GM23338 (cell line): ENCODE data around the gene TNFSF13. TPM values are rescaled to one million over a fixed set of nuclear protein-coding genes. Genes with fewer than 3 reads are reported as not detected.

Source experiments
- ATAC-seq: fragments of 200-7000 bp; cut with Tn5 transposase; 3 replicates; pipeline ENCODE4 v1.9.1; 2020
- DNase-seq: peaks from one replicate; pipeline ENCODE4 v3.0.0-alpha.2; 2015; ENCODE audit warnings: low spot score
- H2AFZ ChIP-seq: fragments of 200-600 bp; sonication (generic); 2 replicates; pipeline ENCODE4 v1.8.0; 2016; ENCODE audit warnings: antibody characterized with exemption, mild to moderate bottlenecking, moderate library complexity
- H3F3A ChIP-seq: fragments of 200-600 bp; sonication (generic); replicated peaks from 2 replicates; pipeline ENCODE4 v1.8.0; 2017; ENCODE audit warnings: antibody characterized with exemption, mixed run types, low read depth
- H3K27ac ChIP-seq: fragments of 200-600 bp; sonication (generic); 2 replicates; pipeline ENCODE4 v1.6.1; 2016; ENCODE audit warnings: low read depth
- H3K27me3 ChIP-seq: fragments of 200-600 bp; sonication (generic); 2 replicates; pipeline ENCODE4 v1.8.0; 2016; ENCODE audit warnings: mild to moderate bottlenecking, mixed run types, moderate library complexity; ENCODE audit not compliant: insufficient read depth
- H3K36me3 ChIP-seq: fragments of 200-600 bp; sonication (generic); 2 replicates; pipeline ENCODE4 v1.8.0; 2016; ENCODE audit warnings: mild to moderate bottlenecking; ENCODE audit not compliant: insufficient read depth
- H3K4me1 ChIP-seq: fragments of 200-600 bp; sonication (generic); 2 replicates; pipeline ENCODE4 v1.8.0; 2016; ENCODE audit warnings: mild to moderate bottlenecking, moderate library complexity; ENCODE audit not compliant: insufficient read depth
- H3K4me2 ChIP-seq: fragments of 200-600 bp; sonication (generic); 2 replicates; pipeline ENCODE4 v1.7.1; 2017; ENCODE audit warnings: mixed run types
- H3K4me3 ChIP-seq: fragments of 200-600 bp; sonication (generic); 2 replicates; pipeline ENCODE4 v1.6.1; 2016; ENCODE audit warnings: mixed run types
- H3K79me2 ChIP-seq: fragments of 200-600 bp; sonication (generic); replicated peaks from 2 replicates; pipeline ENCODE4 v1.8.0; 2017; ENCODE audit warnings: mild to moderate bottlenecking; ENCODE audit not compliant: insufficient read depth
- H3K9me2 ChIP-seq: fragments of 200-600 bp; sonication (generic); 2 replicates; pipeline ENCODE4 v1.8.0; 2017; ENCODE audit not compliant: insufficient read depth
- H4K20me1 ChIP-seq: fragments of 200-600 bp; sonication (generic); replicated peaks from 2 replicates; pipeline ENCODE4 v1.8.0; 2017; ENCODE audit warnings: mild to moderate bottlenecking; ENCODE audit not compliant: insufficient read depth
- H3K27ac Mint-ChIP-seq: 2 replicates; pipeline ENCODE4 v1.8.0; 2020; ENCODE audit warnings: inconsistent platforms, mild to moderate bottlenecking, moderate library complexity, mixed read lengths
- H3K27me3 Mint-ChIP-seq: 3 replicates; pipeline ENCODE4 v1.8.0; 2022; ENCODE audit warnings: low read depth, mild to moderate bottlenecking, moderate library complexity, mixed read lengths, inconsistent platforms; ENCODE audit not compliant: insufficient read depth, poor library complexity
- H3K36me3 Mint-ChIP-seq: 3 replicates; pipeline ENCODE4 v1.8.0; 2021; ENCODE audit warnings: low read depth, mild to moderate bottlenecking, inconsistent platforms, moderate library complexity, mixed read lengths
- H3K4me1 Mint-ChIP-seq: 3 replicates; pipeline ENCODE4 v1.8.0; 2020; ENCODE audit warnings: mild to moderate bottlenecking, inconsistent platforms, mixed read lengths
- H3K4me3 Mint-ChIP-seq: 3 replicates; pipeline ENCODE4 v1.8.0; 2021; ENCODE audit warnings: moderate library complexity, mild to moderate bottlenecking, inconsistent platforms, mixed read lengths
- H3K9me3 Mint-ChIP-seq: 3 replicates; pipeline ENCODE4 v1.8.0; 2020; ENCODE audit warnings: moderate library complexity, mild to moderate bottlenecking, inconsistent platforms, mixed read lengths
- EZH2phosphoT487 ChIP-seq: fragments of 200-600 bp; sonication (generic); IDR thresholded peaks from one replicate; pipeline ENCODE4 v1.8.1; 2018; ENCODE audit warnings: antibody characterized with exemption; ENCODE audit not compliant: unreplicated experiment
- POLR2AphosphoS5 ChIP-seq: IDR thresholded peaks from 2 replicates; pipeline ENCODE4 v1.6.1; 2016; ENCODE audit warnings: antibody characterized with exemption, low read depth
- STAT1 ChIP-seq: IDR thresholded peaks from one replicate; pipeline ENCODE4 v1.6.1; 2016; ENCODE audit warnings: antibody characterized with exemption; ENCODE audit not compliant: unreplicated experiment
- ZNF114 ChIP-seq: fragments of 250-450 bp; sonication (Bioruptor Pico); IDR thresholded peaks from 2 replicates; pipeline ENCODE4 v1.5.0; 2020; ENCODE audit warnings: mild to moderate bottlenecking, moderate library complexity
- polyA plus RNA-seq: library from polyadenylated mRNA; unstranded; fragments of >200 nt; fragmentation: Nextera tagmentation; extraction: Ambion mirVana; gene quantifications from 2 replicates; pipeline ENCODE4 v1.2.1, GENCODE V29; 2016
- total RNA-seq: library from RNA; depleted of rRNA; stranded (reverse); fragments of >200 nt; shearing (Covaris generic); gene quantifications from 2 replicates; pipeline ENCODE4 v1.2.3, GENCODE V29; 2014
- TF ChIP-seq, protein P1 (sequence below): IDR thresholded peaks from one replicate; pipeline ENCODE4 v1.6.1; 2018; ENCODE audit warnings: antibody characterized with exemption; ENCODE audit not compliant: unreplicated experiment
- TF ChIP-seq, protein P2 (sequence below), 2 experiments: fragments of 200-600 bp in 1 of 2; sonication (generic) in 1 of 2; conservative IDR thresholded peaks; 2 replicates each; pipeline versions ENCODE4 v1.5.1 to v1.6.1; 2016 to 2017; ENCODE audit warnings: antibody characterized with exemption in 2 of 2, low read depth in 2 of 2, mild to moderate bottlenecking in 2 of 2, moderate library complexity in 1 of 2
- TF ChIP-seq, protein P3 (sequence below): IDR thresholded peaks from 2 replicates; pipeline ENCODE4 v1.6.1; 2016; ENCODE audit warnings: antibody characterized with exemption

Gene TNFSF13
- total and polyA plus RNA-seq, 2 experiments from 2014 or later, result 2.2 TPM; not detected in 1

DNA sequence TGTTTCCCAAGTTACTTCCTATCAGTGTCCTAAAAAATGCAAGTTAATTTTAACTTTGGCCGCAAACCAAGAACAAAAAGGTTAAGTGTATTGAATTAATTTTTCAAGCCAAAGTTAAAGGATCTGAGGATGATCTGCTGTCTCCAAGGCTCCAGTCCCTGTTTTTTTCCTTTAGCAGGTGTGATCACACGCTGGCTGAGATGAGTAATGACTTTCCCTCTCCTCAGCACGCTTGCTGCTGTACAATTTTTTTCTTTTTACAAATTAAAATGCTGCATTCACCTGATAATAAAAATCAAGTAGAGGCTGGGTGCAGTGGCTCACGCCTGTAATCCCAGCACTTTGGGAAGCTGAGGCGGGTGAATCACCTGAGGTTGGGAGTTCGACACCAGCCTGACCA is 13.6 kb upstream of the TNFSF13 start (continued):
- TF ChIP-seq, protein P1, sequence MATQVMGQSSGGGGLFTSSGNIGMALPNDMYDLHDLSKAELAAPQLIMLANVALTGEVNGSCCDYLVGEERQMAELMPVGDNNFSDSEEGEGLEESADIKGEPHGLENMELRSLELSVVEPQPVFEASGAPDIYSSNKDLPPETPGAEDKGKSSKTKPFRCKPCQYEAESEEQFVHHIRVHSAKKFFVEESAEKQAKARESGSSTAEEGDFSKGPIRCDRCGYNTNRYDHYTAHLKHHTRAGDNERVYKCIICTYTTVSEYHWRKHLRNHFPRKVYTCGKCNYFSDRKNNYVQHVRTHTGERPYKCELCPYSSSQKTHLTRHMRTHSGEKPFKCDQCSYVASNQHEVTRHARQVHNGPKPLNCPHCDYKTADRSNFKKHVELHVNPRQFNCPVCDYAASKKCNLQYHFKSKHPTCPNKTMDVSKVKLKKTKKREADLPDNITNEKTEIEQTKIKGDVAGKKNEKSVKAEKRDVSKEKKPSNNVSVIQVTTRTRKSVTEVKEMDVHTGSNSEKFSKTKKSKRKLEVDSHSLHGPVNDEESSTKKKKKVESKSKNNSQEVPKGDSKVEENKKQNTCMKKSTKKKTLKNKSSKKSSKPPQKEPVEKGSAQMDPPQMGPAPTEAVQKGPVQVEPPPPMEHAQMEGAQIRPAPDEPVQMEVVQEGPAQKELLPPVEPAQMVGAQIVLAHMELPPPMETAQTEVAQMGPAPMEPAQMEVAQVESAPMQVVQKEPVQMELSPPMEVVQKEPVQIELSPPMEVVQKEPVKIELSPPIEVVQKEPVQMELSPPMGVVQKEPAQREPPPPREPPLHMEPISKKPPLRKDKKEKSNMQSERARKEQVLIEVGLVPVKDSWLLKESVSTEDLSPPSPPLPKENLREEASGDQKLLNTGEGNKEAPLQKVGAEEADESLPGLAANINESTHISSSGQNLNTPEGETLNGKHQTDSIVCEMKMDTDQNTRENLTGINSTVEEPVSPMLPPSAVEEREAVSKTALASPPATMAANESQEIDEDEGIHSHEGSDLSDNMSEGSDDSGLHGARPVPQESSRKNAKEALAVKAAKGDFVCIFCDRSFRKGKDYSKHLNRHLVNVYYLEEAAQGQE, result no peak
- no peak for TF ChIP-seq ZNF114 (CRISPR knock-in tag)

DNA sequence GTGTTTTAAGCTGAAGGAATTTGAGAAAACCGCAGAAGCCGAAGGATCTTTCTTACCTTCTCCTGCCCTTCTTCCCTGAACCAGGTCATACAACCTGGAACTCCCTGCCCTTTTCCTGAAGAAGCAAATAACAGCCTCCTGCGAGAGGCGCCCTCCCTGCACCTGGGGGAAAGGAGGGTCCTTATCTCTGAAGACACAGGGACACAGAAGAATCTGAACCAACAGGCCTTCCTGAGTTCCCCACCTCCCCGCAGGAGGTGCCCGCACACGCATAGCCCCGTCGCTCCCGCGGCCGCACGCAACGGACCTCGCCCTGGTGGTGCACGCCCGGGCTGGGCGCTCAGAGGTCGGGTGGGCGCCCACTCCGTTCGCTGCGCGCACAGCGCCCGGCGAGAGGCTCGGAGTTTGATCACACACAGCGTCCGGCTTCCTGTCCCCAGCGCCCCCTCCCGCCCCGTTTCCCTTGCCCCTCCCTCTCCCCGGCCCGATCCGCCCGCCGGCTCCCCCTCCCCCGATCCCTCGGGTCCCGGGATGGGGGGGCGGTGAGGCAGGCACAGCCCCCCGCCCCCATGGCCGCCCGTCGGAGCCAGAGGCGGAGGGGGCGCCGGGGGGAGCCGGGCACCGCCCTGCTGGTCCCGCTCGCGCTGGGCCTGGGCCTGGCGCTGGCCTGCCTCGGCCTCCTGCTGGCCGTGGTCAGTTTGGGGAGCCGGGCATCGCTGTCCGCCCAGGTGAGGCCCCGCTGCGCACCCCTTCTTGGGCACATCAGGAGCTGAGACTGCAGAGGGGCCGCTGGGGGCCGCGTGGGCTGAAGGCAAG is 9.8 kb upstream of the TNFSF13 start, which contains the start of gene TNFSF12:
TSS of gene TNFSF12 (plus strand) at position 474 of the 816 bp plus-strand sequence. CDS start at position 570, 96 bp downstream.
- TF ChIP-seq, protein P2, sequence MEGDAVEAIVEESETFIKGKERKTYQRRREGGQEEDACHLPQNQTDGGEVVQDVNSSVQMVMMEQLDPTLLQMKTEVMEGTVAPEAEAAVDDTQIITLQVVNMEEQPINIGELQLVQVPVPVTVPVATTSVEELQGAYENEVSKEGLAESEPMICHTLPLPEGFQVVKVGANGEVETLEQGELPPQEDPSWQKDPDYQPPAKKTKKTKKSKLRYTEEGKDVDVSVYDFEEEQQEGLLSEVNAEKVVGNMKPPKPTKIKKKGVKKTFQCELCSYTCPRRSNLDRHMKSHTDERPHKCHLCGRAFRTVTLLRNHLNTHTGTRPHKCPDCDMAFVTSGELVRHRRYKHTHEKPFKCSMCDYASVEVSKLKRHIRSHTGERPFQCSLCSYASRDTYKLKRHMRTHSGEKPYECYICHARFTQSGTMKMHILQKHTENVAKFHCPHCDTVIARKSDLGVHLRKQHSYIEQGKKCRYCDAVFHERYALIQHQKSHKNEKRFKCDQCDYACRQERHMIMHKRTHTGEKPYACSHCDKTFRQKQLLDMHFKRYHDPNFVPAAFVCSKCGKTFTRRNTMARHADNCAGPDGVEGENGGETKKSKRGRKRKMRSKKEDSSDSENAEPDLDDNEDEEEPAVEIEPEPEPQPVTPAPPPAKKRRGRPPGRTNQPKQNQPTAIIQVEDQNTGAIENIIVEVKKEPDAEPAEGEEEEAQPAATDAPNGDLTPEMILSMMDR (conservative IDR thresholded peaks at IDR 0.05; ENCODE audit: low read depth in 2 of 2), result no peak; a peak in 1 of 4 replicates
- TF ChIP-seq EZH2phosphoT487 (no peak), STAT1 (no peak), POLR2AphosphoS5 (peak; percentile 70)
- TF ChIP-seq, protein P3, sequence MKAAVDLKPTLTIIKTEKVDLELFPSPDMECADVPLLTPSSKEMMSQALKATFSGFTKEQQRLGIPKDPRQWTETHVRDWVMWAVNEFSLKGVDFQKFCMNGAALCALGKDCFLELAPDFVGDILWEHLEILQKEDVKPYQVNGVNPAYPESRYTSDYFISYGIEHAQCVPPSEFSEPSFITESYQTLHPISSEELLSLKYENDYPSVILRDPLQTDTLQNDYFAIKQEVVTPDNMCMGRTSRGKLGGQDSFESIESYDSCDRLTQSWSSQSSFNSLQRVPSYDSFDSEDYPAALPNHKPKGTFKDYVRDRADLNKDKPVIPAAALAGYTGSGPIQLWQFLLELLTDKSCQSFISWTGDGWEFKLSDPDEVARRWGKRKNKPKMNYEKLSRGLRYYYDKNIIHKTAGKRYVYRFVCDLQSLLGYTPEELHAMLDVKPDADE, result no peak
- peaks cover 5% of the 10 kb centered on the region; the same call in 1 of the 2 replicates for H3K4me1 ChIP-seq
- H3F3A ChIP-seq, result peaks cover 14% of the 10 kb centered on the region
- Mint-ChIP-seq H3K4me3 (peak within 1 kb of the TSS; percentile 80), H3K4me1 (peaks cover 6% of the 10 kb centered on the region; the same call in 1 of the 3 replicates), H3K27ac (no peak within 1 kb of the TSS), H3K36me3 (no peaks in the 10 kb centered on the region), H3K9me3 (no peaks in the 10 kb centered on the region), H3K27me3 (peaks cover 8% of the 10 kb centered on the region)
- no peaks in the 10 kb centered on the region for H4K20me1 ChIP-seq
- peak within 1 kb of the TSS; percentile 99 for H2AFZ ChIP-seq
- peak within 1 kb of the TSS; percentile 84 for H3K4me3 ChIP-seq
- peak; percentile 87 for ATAC-seq
- H3K27me3 ChIP-seq, result peaks cover 13% of the 10 kb centered on the region
- no peaks in the 10 kb centered on the region for H3K79me2 ChIP-seq
- peak; percentile 68 for DNase-seq
- no peaks in the 10 kb centered on the region for H3K36me3 ChIP-seq
- no peaks in the 10 kb centered on the region for H3K9me2 ChIP-seq
- peak within 1 kb of the TSS; percentile 90 for H3K4me2 ChIP-seq
- H3K27ac ChIP-seq, result no peak within 1 kb of the TSS
